Measurements from ENCODE around the gene TTC33.

Gene TTC33

DNA sequence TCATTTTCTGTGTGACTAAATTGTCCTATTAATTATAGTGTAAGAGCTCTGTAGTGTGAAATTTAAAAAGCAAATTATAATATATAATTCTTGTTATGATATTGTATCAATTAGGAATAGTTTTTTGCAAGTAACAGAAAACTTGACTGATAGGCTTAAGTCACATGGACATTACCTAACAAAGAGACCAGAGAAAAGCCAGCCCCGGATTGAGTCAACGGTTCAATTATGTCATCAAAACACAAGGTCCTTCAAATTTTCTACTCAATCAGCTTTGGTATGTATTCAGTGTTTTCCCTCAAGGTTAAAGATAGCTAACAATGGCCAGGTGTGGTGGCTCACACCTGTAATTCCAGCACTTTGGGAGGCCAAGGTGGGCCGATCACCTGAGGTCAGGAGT lies 202.8 kb downstream of the TTC33 start:
- Histone ChIP-seq H3K36me3 (ENCODE audit: insufficient read depth, low read length) (no peaks in the 10 kb centered on the region), H3K4me3 (no peak overlapping the region), H3K27ac (no peak overlapping the region), H3K9me3 (ENCODE audit: low read depth, low read length) (no peaks in the 10 kb centered on the region), H3K9ac (ENCODE audit: insufficient read length) (no peak overlapping the region)
- TF ChIP-seq POLR2AphosphoS5 (IDR thresholded peaks at IDR 0.05; ENCODE audit: borderline replicate concordance, low read depth, low read length) (no peak), EZH2 (IDR thresholded peaks at IDR 0.05) (no peak), FOXP2 (optimal IDR thresholded peaks at IDR 0.05; ENCODE audit: control extremely low read depth, extremely low read length, insufficient read depth) (no peak)
- DNase-seq (ENCODE audit: low read depth, low spot score), result no peak

DNA sequence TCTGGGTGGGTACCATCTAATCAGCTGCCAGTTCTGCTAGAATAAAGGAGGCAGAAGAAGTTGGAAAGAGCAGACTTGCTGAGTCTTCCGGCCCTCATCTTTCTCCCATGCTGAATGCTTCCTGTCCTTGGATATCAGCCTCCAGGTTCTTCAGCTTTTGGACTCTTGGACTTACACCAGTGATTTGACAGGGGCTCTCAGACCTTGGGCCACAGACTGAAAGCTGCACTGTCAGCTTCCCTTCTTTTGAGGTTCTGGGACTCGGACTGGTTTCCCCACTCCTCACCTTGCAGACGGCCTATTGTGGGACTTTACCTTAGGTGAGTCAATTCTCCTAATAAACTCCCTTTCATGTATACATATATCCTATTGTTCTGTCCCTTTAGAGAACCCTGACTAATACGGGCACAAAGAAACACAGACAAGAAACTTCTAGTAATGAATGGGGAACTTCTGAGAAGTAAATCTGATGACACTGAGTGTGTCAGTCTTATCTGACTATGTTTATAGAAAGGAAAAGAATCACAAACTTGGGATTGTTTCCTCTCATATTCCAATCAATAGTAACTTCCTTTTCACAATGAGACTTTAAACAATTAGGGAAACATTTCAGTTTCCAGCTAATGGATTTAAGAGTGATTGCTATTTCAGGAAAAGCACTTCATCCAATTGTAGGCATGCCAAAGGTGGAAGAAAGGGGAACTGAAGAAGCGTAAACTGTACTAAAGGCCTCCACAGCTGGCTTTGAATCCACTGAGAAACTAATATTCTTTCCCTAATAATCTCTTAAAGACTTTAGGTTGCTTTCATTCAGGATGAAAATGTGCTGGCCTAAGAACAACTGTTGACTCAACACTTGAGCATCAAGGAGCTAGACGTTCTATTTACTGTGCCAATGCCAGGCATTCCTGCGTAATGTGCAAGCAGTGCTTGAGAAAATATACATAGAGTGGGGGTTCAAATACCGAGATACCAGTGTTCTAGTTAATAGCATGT lies 204.0 kb downstream of the TTC33 start:
- no peak overlapping the region for H3K27ac ChIP-seq
- H3K9me3 ChIP-seq (ENCODE audit: low read depth, low read length), result no peaks in the 10 kb centered on the region
- TF ChIP-seq FOXP2 (optimal IDR thresholded peaks at IDR 0.05; ENCODE audit: control extremely low read depth, extremely low read length, insufficient read depth), result no peak
- no peak for TF ChIP-seq EZH2 (IDR thresholded peaks at IDR 0.05)
- TF ChIP-seq POLR2AphosphoS5 (IDR thresholded peaks at IDR 0.05; ENCODE audit: borderline replicate concordance, low read depth, low read length), result no peak
- no peak overlapping the region for H3K9ac ChIP-seq (ENCODE audit: insufficient read length)
- DNase-seq (ENCODE audit: low read depth, low spot score), result no peak
- no peak overlapping the region for H3K4me3 ChIP-seq
- H3K36me3 ChIP-seq (ENCODE audit: insufficient read depth, low read length), result no peaks in the 10 kb centered on the region

DNA sequence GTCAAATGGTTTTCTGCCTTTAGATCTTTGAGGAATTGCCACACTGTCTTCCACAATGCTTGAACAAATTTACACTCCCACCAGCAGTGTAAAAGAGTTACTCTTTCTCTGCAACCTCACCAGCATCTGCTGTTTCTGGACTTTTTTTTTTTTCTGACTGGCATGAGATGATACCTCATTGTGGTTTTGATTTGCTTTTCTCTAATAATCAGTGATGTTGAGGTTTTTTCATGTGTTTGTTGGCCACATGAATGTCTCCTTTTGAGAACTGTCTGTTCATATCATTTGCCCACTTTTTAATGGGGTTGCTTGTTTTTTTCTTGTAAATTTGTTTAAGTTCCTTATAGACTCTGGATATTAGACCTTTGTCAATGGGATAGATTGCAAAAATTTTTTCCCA lies 205.3 kb downstream of the TTC33 start:
- TF ChIP-seq FOXP2 (optimal IDR thresholded peaks at IDR 0.05; ENCODE audit: control extremely low read depth, extremely low read length, insufficient read depth) (no peak), POLR2AphosphoS5 (IDR thresholded peaks at IDR 0.05; ENCODE audit: borderline replicate concordance, low read depth, low read length) (no peak), EZH2 (IDR thresholded peaks at IDR 0.05) (no peak)
- H3K4me3 ChIP-seq, result no peak overlapping the region
- no peak for DNase-seq (ENCODE audit: low read depth, low spot score)
- no peaks in the 10 kb centered on the region for H3K36me3 ChIP-seq (ENCODE audit: insufficient read depth, low read length)
- no peaks in the 10 kb centered on the region for H3K9me3 ChIP-seq (ENCODE audit: low read depth, low read length)
- H3K27ac ChIP-seq, result no peak overlapping the region
- H3K9ac ChIP-seq (ENCODE audit: insufficient read length), result no peak overlapping the region

DNA sequence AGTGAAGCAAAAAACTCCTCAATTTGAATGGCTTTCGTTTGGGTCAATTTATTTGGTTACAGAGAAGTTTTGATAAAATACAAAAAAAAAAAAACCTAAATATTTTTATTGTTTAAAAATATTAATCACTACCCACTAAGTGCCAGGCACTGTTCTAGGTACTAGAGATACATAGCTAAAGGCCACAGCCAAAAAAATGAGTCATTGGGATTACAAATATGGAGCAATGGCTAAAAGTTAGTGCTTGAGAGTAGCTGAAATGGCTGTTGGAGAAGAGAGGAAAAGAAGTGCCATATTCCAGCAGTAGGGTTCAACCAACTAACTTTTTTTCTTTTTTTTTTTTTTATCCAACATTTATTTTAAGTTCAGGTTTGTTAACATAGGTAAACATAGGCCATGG lies 206.1 kb downstream of the TTC33 start:
- TF ChIP-seq POLR2AphosphoS5 (IDR thresholded peaks at IDR 0.05; ENCODE audit: borderline replicate concordance, low read depth, low read length) (no peak), FOXP2 (optimal IDR thresholded peaks at IDR 0.05; ENCODE audit: control extremely low read depth, extremely low read length, insufficient read depth) (no peak), EZH2 (IDR thresholded peaks at IDR 0.05) (no peak)
- no peak overlapping the region for H3K27ac ChIP-seq
- H3K9ac ChIP-seq (ENCODE audit: insufficient read length), result no peak overlapping the region
- H3K4me3 ChIP-seq, result no peak overlapping the region
- H3K9me3 ChIP-seq (ENCODE audit: low read depth, low read length), result no peaks in the 10 kb centered on the region
- no peaks in the 10 kb centered on the region for H3K36me3 ChIP-seq (ENCODE audit: insufficient read depth, low read length)
- DNase-seq (ENCODE audit: low read depth, low spot score), result no peak

DNA sequence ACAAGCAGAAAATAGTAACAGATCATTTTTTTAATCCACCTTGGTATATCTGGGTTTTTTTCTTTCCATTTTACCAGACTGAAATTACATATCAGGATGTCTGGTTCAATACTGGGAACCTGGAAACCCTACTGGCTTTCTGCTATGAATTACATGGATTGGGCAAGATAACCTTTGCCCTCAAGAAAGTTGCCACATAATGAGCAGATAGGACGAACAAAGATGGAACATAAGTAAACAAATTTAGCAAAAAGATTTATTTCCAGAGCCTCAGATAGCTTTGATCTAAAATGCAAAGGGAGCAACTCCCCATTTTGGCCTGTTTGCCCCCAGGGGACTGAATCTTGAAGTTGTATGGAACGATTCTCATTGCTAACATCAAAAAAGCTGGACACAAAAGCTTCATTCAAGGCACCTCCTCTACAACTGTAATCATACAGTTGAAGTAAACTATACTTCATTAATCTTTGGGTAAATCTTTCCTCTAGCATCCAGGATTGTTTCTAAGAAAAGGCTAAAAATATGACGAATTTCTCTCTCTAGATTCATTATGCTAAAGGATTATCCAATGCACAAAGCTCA lies 207.7 kb downstream of the TTC33 start:
- no peaks in the 10 kb centered on the region for H3K9me3 ChIP-seq (ENCODE audit: low read depth, low read length)
- TF ChIP-seq FOXP2 (optimal IDR thresholded peaks at IDR 0.05; ENCODE audit: control extremely low read depth, extremely low read length, insufficient read depth), result no peak
- TF ChIP-seq POLR2AphosphoS5 (IDR thresholded peaks at IDR 0.05; ENCODE audit: borderline replicate concordance, low read depth, low read length), result no peak
- TF ChIP-seq EZH2 (IDR thresholded peaks at IDR 0.05), result no peak
- H3K9ac ChIP-seq (ENCODE audit: insufficient read length), result no peak overlapping the region
- H3K36me3 ChIP-seq (ENCODE audit: insufficient read depth, low read length), result no peaks in the 10 kb centered on the region
- no peak overlapping the region for H3K4me3 ChIP-seq
- DNase-seq (ENCODE audit: low read depth, low spot score), result no peak
- no peak overlapping the region for H3K27ac ChIP-seq

DNA sequence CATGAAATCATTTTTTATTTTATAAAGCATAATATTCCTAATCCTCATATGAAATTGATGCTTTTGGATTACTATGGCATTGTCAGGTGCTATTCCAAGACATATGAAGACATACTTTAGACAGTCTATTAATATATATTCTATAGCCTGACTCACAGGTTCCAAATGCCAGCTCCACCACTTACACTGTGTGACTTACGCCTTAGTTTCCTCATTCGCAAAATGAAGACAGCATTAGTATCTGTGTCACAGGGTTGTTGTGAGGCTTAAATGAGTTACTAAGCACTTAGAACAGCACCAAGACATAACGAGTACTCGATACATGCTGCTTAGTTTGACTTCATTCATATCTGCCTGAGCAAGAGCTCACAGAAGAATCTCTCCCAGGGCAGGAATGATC lies 208.2 kb downstream of the TTC33 start:
- no peak for TF ChIP-seq FOXP2 (optimal IDR thresholded peaks at IDR 0.05; ENCODE audit: control extremely low read depth, extremely low read length, insufficient read depth)
- no peak for TF ChIP-seq EZH2 (IDR thresholded peaks at IDR 0.05)
- no peak for TF ChIP-seq POLR2AphosphoS5 (IDR thresholded peaks at IDR 0.05; ENCODE audit: borderline replicate concordance, low read depth, low read length)
- no peaks in the 10 kb centered on the region for H3K36me3 ChIP-seq (ENCODE audit: insufficient read depth, low read length)
- DNase-seq (ENCODE audit: low read depth, low spot score), result no peak
- no peak overlapping the region for H3K27ac ChIP-seq
- H3K4me3 ChIP-seq, result no peak overlapping the region
- H3K9ac ChIP-seq (ENCODE audit: insufficient read length), result no peak overlapping the region
- H3K9me3 ChIP-seq (ENCODE audit: low read depth, low read length), result no peaks in the 10 kb centered on the region

DNA sequence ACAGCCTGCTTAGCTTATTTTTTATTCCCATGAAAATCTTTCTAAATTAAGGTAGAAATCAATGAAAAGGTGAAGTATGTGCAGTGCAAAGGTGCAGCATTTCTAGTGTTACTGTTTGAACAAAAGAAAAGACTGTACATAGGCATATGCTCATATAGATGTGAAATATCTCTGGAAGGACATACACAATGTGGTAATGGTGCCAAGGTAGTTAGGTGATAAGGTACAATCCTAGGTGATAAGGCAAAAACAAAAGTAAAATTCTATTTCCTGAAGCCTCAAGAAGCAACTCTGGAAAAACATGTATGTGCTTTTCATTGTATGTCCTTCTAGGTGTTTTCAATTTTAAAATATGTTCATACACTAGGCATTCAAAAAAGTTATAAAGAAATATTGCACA lies 215.5 kb downstream of the TTC33 start:
- H3K9me3 ChIP-seq (ENCODE audit: low read depth, low read length), result no peaks in the 10 kb centered on the region
- H3K9ac ChIP-seq (ENCODE audit: insufficient read length), result no peak overlapping the region
- DNase-seq (ENCODE audit: low read depth, low spot score), result no peak
- TF ChIP-seq FOXP2 (optimal IDR thresholded peaks at IDR 0.05; ENCODE audit: control extremely low read depth, extremely low read length, insufficient read depth) (no peak), EZH2 (IDR thresholded peaks at IDR 0.05) (no peak), POLR2AphosphoS5 (IDR thresholded peaks at IDR 0.05; ENCODE audit: borderline replicate concordance, low read depth, low read length) (no peak)
- H3K4me3 ChIP-seq, result no peak overlapping the region
- no peak overlapping the region for H3K27ac ChIP-seq
- H3K36me3 ChIP-seq (ENCODE audit: insufficient read depth, low read length), result no peaks in the 10 kb centered on the region

DNA sequence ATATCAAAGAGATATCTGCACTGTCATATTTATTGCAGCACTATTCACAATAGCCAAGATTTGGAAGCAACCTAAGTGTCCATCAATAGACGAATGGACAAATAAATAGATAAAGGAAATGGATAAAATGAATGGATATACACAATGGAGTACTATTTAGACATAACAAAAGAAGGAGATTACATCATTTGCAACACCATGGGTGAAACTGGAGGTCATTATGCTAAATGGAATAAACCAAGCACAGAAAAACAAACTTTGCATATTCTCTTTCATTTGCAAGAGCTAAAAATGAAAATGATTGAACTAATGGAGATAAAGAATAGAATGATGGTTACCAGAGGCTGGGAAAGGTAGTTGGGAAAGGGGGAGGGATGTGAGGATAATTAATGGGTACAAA lies 231.1 kb downstream of the TTC33 start:
- H3K9me3 ChIP-seq (ENCODE audit: low read depth, low read length), result no peaks in the 10 kb centered on the region
- DNase-seq (ENCODE audit: low read depth, low spot score), result no peak
- no peak overlapping the region for H3K4me3 ChIP-seq
- no peaks in the 10 kb centered on the region for H3K36me3 ChIP-seq (ENCODE audit: insufficient read depth, low read length)
- H3K27ac ChIP-seq, result no peak overlapping the region
- H3K9ac ChIP-seq (ENCODE audit: insufficient read length), result no peak overlapping the region
- TF ChIP-seq EZH2 (IDR thresholded peaks at IDR 0.05) (no peak), FOXP2 (optimal IDR thresholded peaks at IDR 0.05; ENCODE audit: control extremely low read depth, extremely low read length, insufficient read depth) (no peak), POLR2AphosphoS5 (IDR thresholded peaks at IDR 0.05; ENCODE audit: borderline replicate concordance, low read depth, low read length) (no peak)

All from SK-N-MC (cell line).